Esophagus muscularis mucosa (tissue), 4 donors: ENCODE results near the gene ECPAS. TPM values are rescaled to one million over a fixed set of nuclear protein-coding genes. Genes with fewer than 3 reads are reported as not detected.
"Not testable (repeated sequence)": the region's sequence is repeated elsewhere in the genome, so short reads cannot be mapped to it uniquely, and the experiment has no call there.

Source experiments
- DNase-seq: peaks from one replicate; pipeline ENCODE4 v3.0.0-alpha.2; 2017; ENCODE audit errors: extremely low spot score
- H3K27ac ChIP-seq, 4 donors: fragments of 200-600 bp; sonication (generic); replicated peaks in 1 of 4; 1 replicate in 3 of 4; 2 replicates in 1 of 4; pipeline ENCODE4 v1.5.1; 2016 to 2019; ENCODE audit warnings: mild to moderate bottlenecking in 1 of 4
- H3K27me3 ChIP-seq, 4 donors: fragments of 200-600 bp; sonication (generic); one replicate each; pipeline versions ENCODE4 v1.5.1 to v1.6.0; 2016 to 2019
- H3K36me3 ChIP-seq, 4 donors: fragments of 200-600 bp; sonication (generic); one replicate each; pipeline ENCODE4 v1.5.1; 2016 to 2019
- H3K4me1 ChIP-seq, 4 donors: fragments of 200-600 bp; sonication (generic); one replicate each; pipeline ENCODE4 v1.5.1; 2016 to 2019
- H3K4me3 ChIP-seq, 4 donors: fragments of 200-600 bp; sonication (generic); 1 replicate in 2 of 4; 2 replicates in 2 of 4; pipeline ENCODE4 v1.5.1; 2016 to 2019; ENCODE audit warnings: mild to moderate bottlenecking in 4 of 4, moderate library complexity in 1 of 4
- H3K9me3 ChIP-seq, 4 donors: fragments of 200-600 bp; sonication (generic); 1 replicate in 3 of 4; 2 replicates in 1 of 4; pipeline ENCODE4 v1.5.1; 2016 to 2019
- CTCF ChIP-seq, 3 experiments: fragments of 200-600 bp in 2 of 3; fragments of 450-650 bp in 1 of 3; sonication (generic) in 2 of 3; IDR thresholded peaks; one replicate each; pipeline ENCODE4 v1.5.1; 2017 to 2019; ENCODE audit warnings: antibody characterized with exemption in 3 of 3, mild to moderate bottlenecking in 2 of 3, moderate library complexity in 1 of 3
- EP300 ChIP-seq: sonication (generic); formaldehyde crosslinking; IDR thresholded peaks from one replicate; pipeline ENCODE4 v1.6.1; 2017; ENCODE audit warnings: antibody characterized with exemption
- POLR2A ChIP-seq: fragments of 450-650 bp; IDR thresholded peaks from one replicate; pipeline ENCODE4 v1.6.1; 2017; ENCODE audit warnings: antibody characterized with exemption, moderate library complexity, mild to moderate bottlenecking, low read depth
- POLR2AphosphoS5 ChIP-seq, 2 donors: sonication (generic); formaldehyde crosslinking; IDR thresholded peaks; one replicate each; pipeline ENCODE4 v1.6.1; 2017; ENCODE audit warnings: antibody characterized with exemption in 2 of 2
- WGBS: methylation state at CpG from one replicate; pipeline ENCODE4 v1.1.5; 2018; 5-methylcytosine and 5-hydroxymethylcytosine counted together
- intact Hi-C: fragments of 100-400 bp; cut with DNase I; formaldehyde crosslinking; loops from one replicate; pipeline ENCODE4 v1.15.1; 2023
- total RNA-seq, 4 donors: library from RNA; depleted of rRNA; stranded (reverse); fragments of >200 nt; gene quantifications; one replicate each; pipeline versions ENCODE4 v1.1.0 to v1.2.1, GENCODE V29; 2016

ECPAS gene
- total RNA-seq, 4 donors from 2014 or later = 72.9 to 89.3 (median 80.6) TPM

GRCh38 chr9:111413996-111414395 lies 70.2 kb downstream of the ECPAS start:
- DNase-seq = no peak
- Histone ChIP-seq H3K27ac (no peak overlapping the region), H3K4me1 (no peaks in the 10 kb centered on the region), H3K36me3 (peaks cover 69 to 100% (median 85%) of the 10 kb centered on the region in 4 donors), H3K4me3 (no peak overlapping the region), H3K9me3 (no peaks in the 10 kb centered on the region), H3K27me3 (no peaks in the 10 kb centered on the region)
- intact Hi-C loops = no loop called here
- TF ChIP-seq POLR2AphosphoS5 (IDR thresholded peaks at IDR 0.05) (no peak), EP300 (no peak), CTCF (IDR thresholded peaks at IDR 0.05) (no peak), POLR2A (no peak)
- WGBS = 86% methylated on average over 3 of the region's 3 CpGs

- Histone ChIP-seq H3K9me3 (no peaks in the 10 kb centered on the region), H3K4me1 (no peaks in the 10 kb centered on the region), H3K4me3 (no peak overlapping the region), H3K27me3 (no peaks in the 10 kb centered on the region), H3K36me3 (peaks cover 67 to 100% (median 89%) of the 10 kb centered on the region in 4 donors), H3K27ac (no peak overlapping the region)
- intact Hi-C loops = no loop called here
- WGBS = 79% methylated on average over 4 of the region's 4 CpGs
- DNase-seq = no peak
- TF ChIP-seq CTCF (IDR thresholded peaks at IDR 0.05) (peak in 1 of 3 experiments; percentile 11), POLR2AphosphoS5 (IDR thresholded peaks at IDR 0.05) (no peak)
Observed at GRCh38 chr9:111412280-111412679, 71.9 kb downstream of the ECPAS start.

GRCh38 chr9:111411266-111411665 lies 72.9 kb downstream of the ECPAS start:
- WGBS = 93% methylated on average over 6 of the region's 6 CpGs
- no peak overlapping the region for H3K4me3 ChIP-seq
- no peak overlapping the region for H3K27ac ChIP-seq
- TF ChIP-seq POLR2AphosphoS5 (IDR thresholded peaks at IDR 0.05) = no peak
- no peak for TF ChIP-seq POLR2A
- TF ChIP-seq CTCF (IDR thresholded peaks at IDR 0.05) = no peak
- no peak for TF ChIP-seq EP300
- H3K36me3 ChIP-seq = peaks cover 57 to 100% (median 88%) of the 10 kb centered on the region in 4 donors
- H3K9me3 ChIP-seq = no peaks in the 10 kb centered on the region
- H3K4me1 ChIP-seq = no peaks in the 10 kb centered on the region
- H3K27me3 ChIP-seq = no peaks in the 10 kb centered on the region
- intact Hi-C loops = no loop called here
- DNase-seq = no peak

- DNase-seq = no peak
- no peak overlapping the region for H3K27ac ChIP-seq
- intact Hi-C loops = no loop called here
- 91% methylated on average over 3 of the region's 3 CpGs for WGBS
- H3K27me3 ChIP-seq = no peaks in the 10 kb centered on the region
- H3K4me1 ChIP-seq = no peaks in the 10 kb centered on the region
- peaks cover 49 to 100% (median 72%) of the 10 kb centered on the region in 4 donors for H3K36me3 ChIP-seq
- H3K9me3 ChIP-seq = peaks cover 0 to 7% (median 0%) of the 10 kb centered on the region in 4 donors
- TF ChIP-seq POLR2A = no peak
- no peak for TF ChIP-seq POLR2AphosphoS5 (IDR thresholded peaks at IDR 0.05)
- no peak for TF ChIP-seq CTCF (IDR thresholded peaks at IDR 0.05)
- no peak for TF ChIP-seq EP300
- no peak overlapping the region for H3K4me3 ChIP-seq
Observed at GRCh38 chr9:111407813-111408212, 76.4 kb downstream of the ECPAS start.

- peaks cover 0 to 16% (median 9%) of the 10 kb centered on the region in 4 donors for H3K9me3 ChIP-seq
- H3K4me1 ChIP-seq = no peaks in the 10 kb centered on the region
- intact Hi-C loops = no loop called here
- TF ChIP-seq CTCF (IDR thresholded peaks at IDR 0.05) = no peak
- no peak for TF ChIP-seq POLR2A
- TF ChIP-seq EP300 = no peak
- no peak overlapping the region for H3K4me3 ChIP-seq
- no peak for DNase-seq
- H3K27ac ChIP-seq = no peak overlapping the region
- peaks cover 48 to 97% (median 74%) of the 10 kb centered on the region in 4 donors for H3K36me3 ChIP-seq
- no peaks in the 10 kb centered on the region for H3K27me3 ChIP-seq
Observed at GRCh38 chr9:111405701-111406100, 78.5 kb downstream of the ECPAS start.

GRCh38 chr9:111401486-111401885 lies 82.7 kb downstream of the ECPAS start:
- Histone ChIP-seq H3K36me3 (peaks cover 50 to 94% (median 74%) of the 10 kb centered on the region in 4 donors), H3K9me3 (peaks cover 0 to 19% (median 13%) of the 10 kb centered on the region in 4 donors)
- H3K27me3 ChIP-seq, H3K4me3 ChIP-seq, H3K27ac ChIP-seq, DNase-seq, intact Hi-C loops, H3K4me1 ChIP-seq: not testable (repeated sequence)
- WGBS = over 99% methylated on average over 5 of the region's 5 CpGs
